ENCODE data around the gene SMIM44. TPM values are rescaled to one million over a fixed set of nuclear protein-coding genes. Genes with fewer than 3 reads are reported as not detected.
"Not testable (repeated sequence)": the region's sequence is repeated elsewhere in the genome, so short reads cannot be mapped to it uniquely, and the experiment has no call there.

The SMIM44 gene
- total RNA-seq, 6 experiments from 2014 or later: not detected

DNA sequence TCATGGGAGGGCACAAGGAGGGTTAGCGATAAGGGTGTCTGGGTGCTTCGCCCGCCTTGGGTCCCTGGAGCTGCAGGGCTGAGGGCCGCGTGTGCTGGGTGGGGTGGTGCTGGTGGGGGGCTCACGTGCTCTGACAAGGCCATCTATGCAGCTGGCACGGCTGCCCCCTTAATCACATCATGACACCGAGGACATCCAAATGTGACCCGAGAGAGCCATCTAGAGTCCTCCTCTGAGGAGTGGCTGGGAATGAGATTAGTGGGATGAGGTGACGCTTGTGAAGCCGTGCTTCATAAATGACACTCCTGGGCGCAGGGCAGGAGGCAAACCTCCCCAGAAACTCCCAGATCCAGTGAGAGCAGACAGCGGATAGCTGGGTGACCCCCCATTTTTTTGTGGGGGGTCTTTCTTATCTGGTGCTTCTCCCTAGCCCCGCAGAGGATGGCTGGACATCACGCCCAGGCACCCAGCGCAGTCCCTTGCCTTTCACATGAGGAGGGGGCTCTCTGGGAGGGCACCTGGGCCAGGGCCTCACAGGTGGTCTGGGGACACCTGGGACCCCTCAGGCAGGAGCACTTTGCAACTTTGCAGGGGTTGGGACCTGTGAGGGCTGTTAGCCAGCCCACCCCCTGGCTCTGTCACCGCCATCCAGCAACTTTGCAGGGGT lies 29.5 kb upstream of the SMIM44 start:
- H3K4me3 Mint-ChIP-seq: no peak overlapping the region
- TF ChIP-seq, protein P1, sequence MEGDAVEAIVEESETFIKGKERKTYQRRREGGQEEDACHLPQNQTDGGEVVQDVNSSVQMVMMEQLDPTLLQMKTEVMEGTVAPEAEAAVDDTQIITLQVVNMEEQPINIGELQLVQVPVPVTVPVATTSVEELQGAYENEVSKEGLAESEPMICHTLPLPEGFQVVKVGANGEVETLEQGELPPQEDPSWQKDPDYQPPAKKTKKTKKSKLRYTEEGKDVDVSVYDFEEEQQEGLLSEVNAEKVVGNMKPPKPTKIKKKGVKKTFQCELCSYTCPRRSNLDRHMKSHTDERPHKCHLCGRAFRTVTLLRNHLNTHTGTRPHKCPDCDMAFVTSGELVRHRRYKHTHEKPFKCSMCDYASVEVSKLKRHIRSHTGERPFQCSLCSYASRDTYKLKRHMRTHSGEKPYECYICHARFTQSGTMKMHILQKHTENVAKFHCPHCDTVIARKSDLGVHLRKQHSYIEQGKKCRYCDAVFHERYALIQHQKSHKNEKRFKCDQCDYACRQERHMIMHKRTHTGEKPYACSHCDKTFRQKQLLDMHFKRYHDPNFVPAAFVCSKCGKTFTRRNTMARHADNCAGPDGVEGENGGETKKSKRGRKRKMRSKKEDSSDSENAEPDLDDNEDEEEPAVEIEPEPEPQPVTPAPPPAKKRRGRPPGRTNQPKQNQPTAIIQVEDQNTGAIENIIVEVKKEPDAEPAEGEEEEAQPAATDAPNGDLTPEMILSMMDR (IDR thresholded peaks at IDR 0.05): no peak
- peaks cover 11% of the 10 kb centered on the region for H3K36me3 Mint-ChIP-seq (ENCODE audit: low read depth)
- no peak overlapping the region for H3K27ac Mint-ChIP-seq
- H3K4me1 Mint-ChIP-seq (ENCODE audit: low read depth): peaks cover 46% of the 10 kb centered on the region
- H3K27me3 Mint-ChIP-seq (ENCODE audit: insufficient read depth): no peaks in the 10 kb centered on the region; the same call in 1 of the 2 replicates
- DNase-seq: no peak
- H3K9me3 Mint-ChIP-seq: no peaks in the 10 kb centered on the region

DNA sequence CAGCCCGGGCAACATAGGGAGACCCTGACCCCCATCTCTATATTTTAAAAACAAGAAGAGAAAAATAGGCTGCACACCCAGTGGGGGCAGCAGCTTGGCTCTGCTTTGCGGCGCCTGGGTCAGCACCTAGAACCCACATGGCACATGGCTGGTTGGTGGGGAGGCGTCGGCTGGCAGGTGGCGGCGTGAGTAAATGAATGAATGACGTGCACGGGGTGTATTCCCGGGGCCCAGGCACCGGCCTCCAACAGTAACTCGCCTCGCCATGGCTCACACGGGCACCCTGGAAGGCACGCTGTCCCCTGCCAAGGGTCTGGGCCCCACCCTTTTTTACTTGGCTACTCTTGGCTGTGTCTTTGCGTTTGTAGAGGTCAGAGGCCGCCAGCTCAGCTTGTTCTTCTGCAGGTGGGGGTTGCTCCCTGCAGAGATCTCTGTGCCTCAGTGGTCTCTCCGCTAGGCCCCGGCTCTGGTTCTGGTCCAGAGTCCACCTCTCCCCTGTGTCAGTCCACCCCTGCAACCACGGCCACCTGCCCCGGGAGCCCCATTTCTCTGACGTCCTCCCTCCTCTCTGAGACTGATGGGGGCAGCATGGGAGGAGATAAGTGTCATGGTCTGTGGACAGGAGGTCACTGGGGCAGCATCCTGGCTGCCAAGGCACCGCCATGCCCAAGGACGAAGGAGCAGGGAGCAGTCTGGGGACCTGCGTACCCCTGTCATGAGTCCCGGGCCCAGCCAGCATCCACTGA lies 28.4 kb upstream of the SMIM44 start:
- TF ChIP-seq, protein P1 (IDR thresholded peaks at IDR 0.05): no peak
- no peak for DNase-seq
- Mint-ChIP-seq H3K27ac (no peak overlapping the region), H3K27me3 (ENCODE audit: insufficient read depth) (no peaks in the 10 kb centered on the region; the same call in 1 of the 2 replicates), H3K9me3 (no peaks in the 10 kb centered on the region), H3K4me1 (ENCODE audit: low read depth) (peaks cover 53% of the 10 kb centered on the region), H3K36me3 (ENCODE audit: low read depth) (peaks cover 19% of the 10 kb centered on the region), H3K4me3 (no peak overlapping the region)

DNA sequence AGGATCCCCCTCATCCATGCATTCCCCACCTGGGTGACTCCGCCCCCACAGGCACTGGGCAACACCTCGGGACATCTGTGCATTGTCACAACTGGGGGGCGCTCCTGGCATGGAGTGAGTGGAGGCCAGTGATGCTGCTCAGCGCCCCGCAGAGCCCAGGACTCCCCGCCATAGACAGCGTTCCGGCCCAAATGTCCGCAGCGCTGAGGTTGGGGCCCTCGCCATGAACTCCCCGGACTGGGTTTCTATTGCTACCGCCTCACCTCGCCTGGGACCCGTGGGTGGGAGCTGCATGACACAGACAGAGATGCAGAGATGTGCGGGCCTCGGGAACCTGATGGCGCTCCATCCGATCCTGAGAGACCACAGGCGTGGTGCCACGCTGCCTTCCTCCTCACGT lies 27.5 kb upstream of the SMIM44 start:
- H3K27ac Mint-ChIP-seq: peak overlapping the region; percentile 88
- no peaks in the 10 kb centered on the region for H3K9me3 Mint-ChIP-seq
- DNase-seq: no peak
- H3K4me3 Mint-ChIP-seq: no peak overlapping the region
- H3K36me3 Mint-ChIP-seq (ENCODE audit: low read depth): peaks cover 20% of the 10 kb centered on the region
- peaks cover 52% of the 10 kb centered on the region for H3K4me1 Mint-ChIP-seq (ENCODE audit: low read depth)
- H3K27me3 Mint-ChIP-seq (ENCODE audit: insufficient read depth): no peaks in the 10 kb centered on the region; the same call in 1 of the 2 replicates
- TF ChIP-seq, protein P1 (IDR thresholded peaks at IDR 0.05): no peak; the same call in 1 of the 2 replicates

DNA sequence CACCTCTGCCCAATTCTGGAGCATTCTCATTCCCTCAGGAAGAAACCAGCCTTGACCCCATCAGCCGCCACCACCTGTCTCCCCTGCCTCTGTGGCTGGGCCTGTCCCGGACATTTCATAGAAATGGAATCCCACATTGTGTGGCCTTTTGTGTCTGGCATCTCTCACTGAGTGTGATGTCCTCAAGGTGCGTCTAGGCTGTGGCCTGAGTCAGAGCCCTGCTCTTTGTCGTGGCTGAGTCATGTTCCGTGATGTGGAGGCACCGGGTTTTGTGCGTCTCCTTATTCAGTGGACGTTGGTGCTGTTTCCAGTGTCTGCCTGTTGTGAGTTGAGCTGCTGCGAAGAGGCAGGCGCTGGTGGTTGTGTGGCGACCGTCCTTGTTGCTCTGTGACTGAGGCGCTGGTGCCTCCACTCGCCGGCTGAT lies 26.3 kb upstream of the SMIM44 start:
- DNase-seq: peak; percentile 83
- Mint-ChIP-seq H3K4me3 (peak overlapping the region; percentile 78), H3K27ac (peak overlapping the region; percentile 88)

DNA sequence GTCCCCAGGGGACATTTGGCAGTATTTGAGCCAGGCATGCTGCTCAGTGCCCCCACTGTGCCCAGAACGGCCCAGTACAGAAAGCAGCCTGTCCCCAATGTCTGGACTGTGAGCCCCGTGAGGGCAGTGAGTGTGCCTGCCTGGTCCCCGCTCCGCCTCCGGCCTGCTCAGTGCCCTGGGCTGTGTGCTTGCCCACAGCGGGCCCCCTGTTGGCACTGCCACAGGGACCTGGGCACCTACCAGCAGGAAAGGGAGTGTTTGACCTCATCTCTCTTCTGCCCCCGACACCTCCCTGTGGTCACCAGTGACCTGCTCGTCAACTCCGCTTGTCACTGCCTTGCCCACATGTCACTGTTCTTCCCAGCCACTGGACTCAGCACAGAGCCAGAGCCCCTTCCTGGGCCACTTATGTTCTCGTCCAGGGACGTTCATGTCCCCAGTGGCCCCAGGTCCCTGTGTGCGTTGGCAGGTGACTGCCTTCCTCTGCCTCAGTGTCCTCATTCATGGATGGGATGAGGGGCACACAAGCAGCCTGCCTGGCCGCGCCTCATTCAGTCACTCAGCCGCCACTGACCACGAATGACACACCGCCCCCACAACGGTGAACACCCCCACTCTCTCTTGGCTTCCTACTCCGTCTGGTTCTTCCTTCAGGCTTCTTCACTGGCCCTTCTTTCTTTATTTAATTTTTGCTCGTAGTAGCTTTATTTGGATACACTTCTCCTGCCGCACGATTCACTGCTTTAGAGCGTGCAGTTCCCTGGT lies 25.7 kb upstream of the SMIM44 start:
- Mint-ChIP-seq H3K9me3 (no peaks in the 10 kb centered on the region), H3K4me1 (ENCODE audit: low read depth) (peaks cover 46% of the 10 kb centered on the region), H3K36me3 (ENCODE audit: low read depth) (peaks cover 20% of the 10 kb centered on the region), H3K27me3 (ENCODE audit: insufficient read depth) (no peaks in the 10 kb centered on the region; the same call in 1 of the 2 replicates), H3K4me3 (peak overlapping the region; percentile 78), H3K27ac (peak overlapping the region; percentile 88)
- TF ChIP-seq, protein P1 (IDR thresholded peaks at IDR 0.05): no peak
- DNase-seq: no peak

More for the DNA sequence above, 26.3 kb upstream of the SMIM44 start:
- TF ChIP-seq, protein P1 (IDR thresholded peaks at IDR 0.05): no peak
- H3K9me3 Mint-ChIP-seq: no peaks in the 10 kb centered on the region
- peaks cover 20% of the 10 kb centered on the region for H3K36me3 Mint-ChIP-seq (ENCODE audit: low read depth)
- no peaks in the 10 kb centered on the region; the same call in 1 of the 2 replicates for H3K27me3 Mint-ChIP-seq (ENCODE audit: insufficient read depth)
- peaks cover 52% of the 10 kb centered on the region for H3K4me1 Mint-ChIP-seq (ENCODE audit: low read depth)

DNA sequence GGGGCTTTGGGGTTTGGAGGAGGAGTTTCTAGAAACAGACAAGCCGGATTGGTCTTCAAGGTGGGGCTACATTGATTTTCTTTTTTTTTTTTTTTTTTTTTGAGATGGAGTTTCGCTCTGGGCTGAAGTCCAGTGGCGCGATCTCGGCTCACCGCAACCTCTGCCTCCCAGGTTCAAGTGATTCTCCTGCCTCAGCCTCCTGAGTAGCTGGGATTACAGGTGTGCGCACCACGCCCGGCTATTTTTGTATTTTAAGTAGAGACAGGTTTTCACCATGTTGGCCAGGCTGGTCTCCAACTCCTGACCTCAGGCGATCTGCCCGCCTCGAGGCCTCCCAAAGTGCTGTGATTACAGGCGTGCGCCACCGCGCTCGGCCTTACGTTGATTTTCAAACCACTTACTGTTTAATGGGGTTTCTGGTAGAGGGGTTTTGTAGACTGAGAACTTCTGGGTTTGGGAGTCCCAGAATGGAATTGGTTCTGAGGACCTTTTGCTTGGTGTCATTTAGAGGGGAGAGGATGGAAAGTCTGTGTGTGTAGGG lies 24.9 kb upstream of the SMIM44 start:
- H3K4me1 Mint-ChIP-seq (ENCODE audit: low read depth): peaks cover 40% of the 10 kb centered on the region
- peak overlapping the region; percentile 96 for H3K4me3 Mint-ChIP-seq
- H3K27ac Mint-ChIP-seq: peak overlapping the region; percentile 46
- DNase-seq; H3K9me3 Mint-ChIP-seq; H3K27me3 Mint-ChIP-seq (ENCODE audit: insufficient read depth): not testable (repeated sequence)
- peaks cover 20% of the 10 kb centered on the region for H3K36me3 Mint-ChIP-seq (ENCODE audit: low read depth)

All from HFFc6 (cell line).